ENCODE data around the gene PLEKHA1.

Gene PLEKHA1

DNA sequence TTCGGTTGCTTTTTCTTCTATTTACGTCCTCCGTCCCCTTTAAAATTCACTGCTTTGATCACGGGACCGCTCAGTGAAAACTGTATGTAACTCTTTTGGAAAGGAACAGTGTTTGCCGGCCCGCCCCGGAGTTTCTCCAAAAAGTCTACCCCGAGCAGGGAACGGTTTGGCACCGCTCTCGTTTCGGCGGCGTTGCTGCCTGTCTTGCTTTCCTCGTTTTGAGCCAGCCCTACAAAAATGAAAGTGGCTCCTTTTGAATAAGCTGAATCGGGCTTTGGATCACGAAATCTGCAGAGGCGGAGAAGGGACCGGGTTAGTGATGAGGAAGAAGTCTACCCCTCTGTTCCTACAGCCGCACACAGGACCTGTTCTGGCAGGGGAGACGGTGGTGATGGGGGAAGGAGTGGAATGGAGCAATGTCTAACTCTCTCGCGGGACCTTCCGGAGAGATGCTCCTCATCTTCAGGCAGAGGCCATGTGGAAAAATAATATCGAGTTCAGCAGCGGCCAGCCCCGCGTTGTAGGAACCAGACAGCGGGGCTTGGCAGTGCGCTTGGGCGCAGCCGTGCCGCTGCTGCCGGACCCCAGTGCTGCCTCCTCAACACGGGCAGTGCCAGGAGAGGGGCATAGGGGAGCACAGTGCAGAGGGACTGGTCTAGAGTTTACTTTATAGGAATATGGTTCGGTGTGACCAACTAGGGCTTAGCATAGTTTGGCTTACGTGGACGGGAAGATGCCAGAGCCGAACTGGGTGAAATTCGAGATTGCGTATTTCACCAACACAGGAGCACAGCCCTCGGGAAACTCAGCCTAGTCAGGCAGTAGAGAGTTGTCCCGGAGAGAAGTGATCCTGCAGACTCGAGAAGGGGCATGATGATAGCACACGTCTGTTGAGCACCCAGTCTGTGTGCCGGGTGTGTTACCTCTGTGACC is 88.3 kb downstream of the PLEKHA1 start:
- DNase-seq = no peak

DNA sequence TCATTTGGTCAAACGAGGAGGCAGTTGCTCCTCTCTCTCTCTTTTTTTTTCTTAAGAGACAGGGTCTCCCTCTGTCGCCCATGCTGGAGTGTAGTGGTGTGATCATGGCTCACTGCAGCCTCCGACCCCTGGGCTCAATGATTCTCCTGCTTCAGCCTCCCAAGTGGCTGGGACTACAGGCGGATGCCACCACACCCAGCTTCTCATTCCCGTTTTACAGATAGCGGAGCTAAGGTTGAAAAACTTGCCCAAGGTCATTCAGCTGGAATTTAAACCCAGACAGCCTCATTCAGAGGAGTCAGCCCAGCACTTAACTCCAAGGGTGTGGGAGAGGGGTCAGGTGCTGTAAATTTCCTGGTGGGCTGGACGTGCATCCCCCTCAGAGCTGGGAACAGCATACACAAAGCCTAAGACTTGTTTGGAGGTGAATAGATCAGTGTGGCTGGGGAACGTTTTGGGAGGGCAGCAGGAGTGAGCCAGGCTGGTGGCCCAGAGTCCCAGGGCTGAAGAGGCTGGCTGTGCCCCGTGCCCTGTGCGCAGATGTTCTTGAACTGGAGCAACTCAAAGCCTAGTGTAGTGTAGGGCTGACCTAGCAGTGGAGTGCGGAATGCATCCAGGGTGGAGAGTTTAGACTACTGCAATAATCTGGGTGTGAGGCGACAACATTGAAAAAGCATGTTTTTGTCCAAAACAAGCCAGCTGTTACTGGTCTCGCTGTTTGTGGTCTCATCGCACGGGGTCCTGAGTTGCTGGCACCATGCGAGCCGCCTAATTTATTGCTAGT is 89.2 kb downstream of the PLEKHA1 start:
- no peak for DNase-seq

DNA sequence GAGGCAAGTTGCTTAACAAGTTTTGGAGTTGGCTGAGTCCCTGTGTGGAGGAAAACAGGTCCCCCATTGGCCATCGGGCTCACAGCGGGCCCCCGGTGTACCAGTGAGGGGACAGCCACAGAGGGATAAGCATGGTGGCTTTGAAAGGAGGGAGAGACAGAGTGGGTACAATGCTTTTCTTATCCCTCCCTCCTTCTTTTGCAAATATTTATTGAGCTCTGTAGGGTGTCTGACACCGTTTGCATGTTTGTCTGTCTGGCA is 89.7 kb downstream of the PLEKHA1 start:
- DNase-seq = no peak

DNA sequence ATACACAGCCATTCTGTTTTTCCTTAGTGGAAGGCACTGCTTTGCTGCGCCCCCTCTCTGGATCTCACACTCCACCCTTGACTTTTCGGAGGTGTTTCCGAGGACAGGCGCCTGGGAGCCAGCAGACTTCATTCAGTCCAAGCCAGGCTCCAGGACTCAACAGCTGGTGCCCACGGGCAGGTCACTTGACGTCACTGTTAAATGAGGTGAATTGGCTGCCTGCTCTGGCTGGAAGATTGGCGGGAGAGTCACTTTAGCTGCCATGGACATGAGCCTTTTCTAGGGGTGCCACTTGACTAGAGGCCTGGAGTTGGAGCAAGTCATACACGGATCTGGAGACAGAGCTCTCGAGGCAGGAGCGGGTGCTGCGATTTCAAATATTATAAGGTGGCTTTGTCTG is 90.1 kb downstream of the PLEKHA1 start:
- DNase-seq = no peak

DNA sequence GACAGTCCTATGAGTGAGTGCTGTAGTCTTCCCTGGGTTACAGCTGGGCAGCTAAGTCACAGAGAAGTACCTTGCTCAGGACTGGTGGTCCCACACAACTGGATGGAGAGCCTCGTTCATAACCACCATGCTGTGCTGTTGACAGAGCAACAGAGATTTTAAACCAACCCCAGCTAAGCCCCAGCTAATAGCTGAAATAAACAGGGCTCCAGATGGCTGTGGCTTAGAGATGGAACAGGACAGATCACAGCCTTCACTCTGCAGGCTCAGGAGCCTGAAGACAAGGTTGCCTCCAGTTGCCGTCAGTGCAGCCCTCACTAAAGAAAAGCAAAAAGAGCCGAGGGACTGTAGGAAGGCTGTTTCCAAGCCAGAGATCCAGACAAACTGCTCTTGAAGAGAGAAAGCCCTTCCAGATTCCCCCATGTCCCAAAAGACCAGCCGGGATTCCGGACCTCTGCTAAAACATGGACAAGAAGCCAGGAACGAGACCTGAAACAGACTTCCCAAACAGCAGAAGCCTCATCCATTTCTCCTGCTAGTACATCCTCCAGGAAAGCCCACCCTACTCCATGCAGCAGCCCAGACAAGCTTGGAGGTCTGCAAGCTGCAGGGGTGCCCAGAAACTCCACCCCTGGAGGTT is 91.0 kb downstream of the PLEKHA1 start:
- no peak for DNase-seq

DNA sequence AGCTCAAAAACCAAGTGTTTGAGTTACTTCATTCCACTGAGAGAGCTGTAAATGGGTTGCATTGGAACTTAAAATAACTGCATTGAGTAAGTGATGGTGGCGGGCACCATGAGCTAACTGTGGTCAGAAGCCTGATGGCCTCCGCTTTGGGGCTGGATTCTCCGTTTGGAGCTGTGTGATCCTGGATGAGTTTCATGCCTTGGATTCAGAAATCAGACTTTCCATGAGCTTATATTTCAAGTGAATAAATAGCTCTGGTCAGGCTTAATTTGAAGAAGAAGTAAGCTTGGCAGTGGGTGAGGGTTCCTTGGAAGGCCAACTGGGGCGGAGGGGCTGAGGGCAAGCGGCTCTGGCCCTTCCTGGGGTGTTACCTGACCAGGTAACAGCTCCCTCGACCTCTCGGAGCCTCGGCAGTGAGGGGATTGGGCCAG is 92.5 kb downstream of the PLEKHA1 start:
- no peak for DNase-seq

DNA sequence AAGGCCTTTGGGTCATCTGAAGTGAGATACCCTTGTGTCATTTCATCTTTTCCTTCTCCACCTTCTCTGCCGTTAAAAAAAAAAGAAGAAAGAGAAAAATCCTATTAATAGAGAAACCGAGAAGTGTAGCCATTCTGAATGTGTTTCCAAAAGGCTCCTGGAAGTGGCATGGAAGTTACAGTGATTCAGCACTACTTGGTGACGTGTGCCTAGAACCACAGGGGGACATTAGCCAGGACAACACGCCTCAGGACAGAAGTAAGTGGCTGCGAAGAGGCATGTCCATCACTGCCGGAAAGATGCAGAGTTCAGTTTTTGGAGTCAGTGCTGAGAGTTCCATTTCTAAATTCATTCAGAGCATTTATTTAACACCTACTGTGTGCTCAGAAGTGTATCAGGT is 93.2 kb downstream of the PLEKHA1 start:
- DNase-seq = no peak

DNA sequence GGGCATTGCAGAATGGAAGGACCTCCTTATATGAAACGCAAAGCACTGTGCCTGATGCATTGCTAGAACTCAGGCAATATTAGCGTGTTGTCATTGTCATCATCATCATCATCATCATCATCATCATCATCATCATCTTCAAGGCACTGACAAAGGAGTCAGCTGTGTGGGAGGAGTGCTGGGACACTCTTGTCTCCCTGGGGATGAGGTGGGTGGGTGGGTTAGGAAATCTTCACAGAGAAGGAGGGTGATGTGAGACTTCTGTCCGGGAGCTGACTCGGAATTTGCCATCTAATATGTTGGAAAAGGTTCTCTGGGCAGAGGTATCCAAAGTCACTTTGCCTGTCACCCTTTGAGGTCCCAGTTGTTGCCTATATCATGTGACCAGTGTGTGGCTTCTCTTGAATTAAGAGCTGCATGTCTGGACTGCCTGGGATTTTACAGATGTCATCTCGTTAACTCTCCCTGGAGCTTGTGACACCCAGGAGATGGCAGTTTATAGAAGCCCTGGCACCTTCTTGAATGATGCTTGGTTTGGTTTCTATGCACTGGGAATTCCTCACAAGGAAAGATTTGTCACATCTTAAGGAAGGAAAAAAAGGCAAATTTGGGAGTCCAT is 93.9 kb downstream of the PLEKHA1 start:
- no peak for DNase-seq

DNA sequence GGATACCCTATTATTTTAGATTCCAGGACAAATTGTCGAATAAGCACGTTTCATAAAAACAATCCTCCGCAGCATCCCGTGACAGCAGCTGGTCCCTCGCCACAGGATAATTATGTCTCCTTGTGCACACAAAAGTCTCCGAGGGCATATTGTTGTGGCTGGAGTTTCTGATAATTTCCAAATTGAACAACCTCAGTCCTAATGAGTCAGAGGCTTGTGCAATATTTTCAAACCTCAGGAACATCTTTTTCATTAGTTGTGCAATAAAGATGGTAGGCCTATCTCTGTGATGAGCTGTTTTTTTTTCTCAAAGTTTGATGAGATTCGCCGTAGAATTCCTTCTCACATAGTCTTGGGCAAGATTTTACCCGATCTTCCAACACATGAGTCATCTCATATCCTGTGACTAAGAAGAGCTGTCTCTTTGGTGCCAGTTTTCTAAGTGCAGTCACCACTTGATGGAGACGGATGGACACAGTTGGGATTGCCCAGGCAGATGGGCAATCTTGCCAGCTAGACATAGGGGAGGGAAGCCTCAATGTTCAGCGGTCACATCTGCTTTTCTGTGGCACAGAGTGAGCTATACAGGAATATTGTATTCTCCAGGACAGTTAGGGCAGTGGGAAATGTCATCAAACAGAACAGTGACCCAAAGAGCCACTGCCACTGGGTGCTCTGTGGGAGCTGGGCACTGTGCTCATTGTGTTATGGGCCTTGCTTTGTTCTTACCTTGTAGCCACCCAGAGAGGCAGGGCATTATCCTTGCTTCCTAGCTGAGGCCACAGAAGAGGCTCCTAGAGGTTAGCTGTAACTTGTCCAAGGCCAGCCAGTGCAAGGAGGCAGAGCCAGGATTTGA is 94.6 kb downstream of the PLEKHA1 start:
- DNase-seq = no peak

DNA sequence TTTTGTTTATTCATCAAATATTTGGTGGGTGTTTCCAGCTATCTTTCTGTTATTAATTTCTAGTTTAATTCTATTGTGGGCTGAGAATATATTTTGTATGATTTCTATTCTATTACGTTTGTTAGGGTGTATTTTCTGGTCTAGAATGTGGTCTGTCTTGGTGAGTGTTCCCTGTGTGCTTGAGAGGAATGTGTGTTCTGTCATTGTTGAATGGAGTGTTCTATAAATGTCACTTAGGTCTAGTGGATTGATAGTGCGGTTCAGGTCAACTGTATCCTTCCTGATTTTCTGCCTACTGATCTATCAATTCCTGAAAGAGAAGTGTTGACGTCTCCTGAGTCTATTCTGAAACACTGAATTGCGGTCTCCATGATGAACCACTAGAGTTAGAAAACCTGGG is 95.3 kb downstream of the PLEKHA1 start:
- DNase-seq = no peak

DNA sequence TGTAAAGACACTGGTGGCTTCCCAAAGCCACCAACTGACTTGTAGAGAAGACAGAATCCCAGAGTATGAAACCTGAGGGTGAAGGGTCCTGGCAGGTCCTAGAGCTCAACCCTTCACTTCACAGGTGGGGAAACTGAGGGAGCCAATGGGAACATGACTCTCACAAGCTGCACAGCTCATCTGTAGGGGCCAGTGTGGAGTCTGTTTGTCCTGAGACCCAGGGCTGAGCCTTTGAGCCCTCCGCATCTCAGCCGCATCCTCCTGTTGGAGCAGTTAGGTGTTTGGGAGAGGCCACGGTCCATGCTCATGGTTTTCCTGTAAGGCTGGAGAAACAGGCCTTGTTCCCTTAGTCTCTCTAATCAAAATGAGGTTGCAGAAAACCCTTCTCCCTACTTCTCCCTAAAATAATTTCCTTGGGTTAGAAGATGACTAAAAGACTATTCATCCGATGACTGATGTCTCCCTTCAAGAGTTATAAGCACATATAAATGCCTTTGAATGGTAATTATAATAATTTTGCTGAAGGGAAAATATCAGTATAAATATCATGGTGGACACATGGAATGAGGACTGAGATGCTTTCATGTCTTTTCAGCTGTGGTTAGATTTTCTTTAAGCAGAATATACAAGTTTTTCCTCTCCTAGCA is 97.1 kb downstream of the PLEKHA1 start:
- no peak for DNase-seq

DNA sequence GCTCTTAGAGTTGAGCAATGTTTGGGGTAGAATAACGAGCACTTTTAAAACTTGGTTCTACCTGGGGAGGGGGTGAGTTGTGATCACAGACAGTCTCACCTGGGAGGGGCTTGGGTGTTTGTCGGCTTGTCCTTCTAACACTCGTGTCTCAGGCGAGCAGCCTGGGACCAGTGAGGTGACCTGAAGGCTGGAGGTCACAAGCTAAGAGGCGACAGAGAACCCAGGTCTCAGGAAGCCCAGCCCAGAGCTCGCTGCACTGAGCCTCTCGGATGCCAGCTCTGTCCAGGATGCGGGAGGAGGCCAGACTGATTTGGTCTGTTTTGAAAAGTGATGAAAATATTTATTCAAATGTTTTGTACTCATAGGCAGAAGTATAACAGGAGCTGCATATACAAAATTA is 98.6 kb downstream of the PLEKHA1 start:
- DNase-seq = no peak

DNA sequence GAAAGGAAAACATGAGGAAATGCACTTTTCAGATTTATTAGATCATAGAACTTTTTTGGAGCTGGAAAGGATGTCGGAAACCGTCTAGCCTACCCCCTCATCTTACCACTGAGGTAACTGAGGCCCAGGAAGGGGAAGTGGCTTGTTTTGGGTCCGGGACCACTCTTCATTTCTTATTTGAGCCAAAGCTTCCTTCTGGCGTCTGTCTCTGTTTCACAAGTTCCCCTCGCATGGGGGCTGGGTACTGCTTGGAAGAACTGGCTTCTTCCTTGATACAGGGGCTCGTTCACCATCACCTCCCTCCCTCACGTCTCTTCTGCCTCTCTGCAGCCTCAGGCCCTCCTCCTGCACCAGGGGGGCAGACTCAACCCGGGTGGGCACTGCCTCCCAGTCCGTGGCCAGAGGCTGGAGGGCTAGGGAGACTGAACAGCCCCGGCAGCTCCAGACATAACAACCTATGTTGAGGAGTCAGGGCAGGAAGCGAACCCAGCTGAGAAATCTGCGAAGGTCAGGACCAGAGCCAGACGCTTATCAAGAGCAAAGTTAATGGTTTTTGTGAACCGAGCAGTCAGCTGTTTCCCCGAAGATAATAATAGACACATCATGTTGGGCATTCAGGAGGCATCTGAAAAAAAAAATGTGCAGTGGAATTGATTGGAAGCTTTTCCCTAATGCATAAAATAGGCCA is 99.8 kb downstream of the PLEKHA1 start:
- no peak for DNase-seq

DNA sequence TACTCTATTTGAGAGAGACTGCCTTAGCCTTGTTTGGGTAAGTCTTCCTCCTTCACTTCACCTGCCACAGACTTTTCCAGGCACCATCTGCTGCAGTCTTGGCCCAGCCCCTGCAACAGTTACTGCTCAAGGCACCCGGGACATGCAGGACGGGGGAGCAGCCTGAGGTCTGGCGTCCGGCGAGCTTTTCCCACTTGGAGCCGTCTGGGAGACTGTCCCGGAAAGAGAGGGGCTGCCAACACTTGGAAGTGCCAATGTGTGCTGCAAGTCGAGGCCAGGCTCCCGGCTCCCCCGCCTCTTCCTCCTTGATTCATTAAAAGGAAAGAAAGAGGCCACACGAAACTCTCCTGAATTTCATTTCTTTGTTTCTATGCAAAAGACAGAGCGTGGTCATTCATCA is 100.6 kb downstream of the PLEKHA1 start:
- DNase-seq = no peak

DNA sequence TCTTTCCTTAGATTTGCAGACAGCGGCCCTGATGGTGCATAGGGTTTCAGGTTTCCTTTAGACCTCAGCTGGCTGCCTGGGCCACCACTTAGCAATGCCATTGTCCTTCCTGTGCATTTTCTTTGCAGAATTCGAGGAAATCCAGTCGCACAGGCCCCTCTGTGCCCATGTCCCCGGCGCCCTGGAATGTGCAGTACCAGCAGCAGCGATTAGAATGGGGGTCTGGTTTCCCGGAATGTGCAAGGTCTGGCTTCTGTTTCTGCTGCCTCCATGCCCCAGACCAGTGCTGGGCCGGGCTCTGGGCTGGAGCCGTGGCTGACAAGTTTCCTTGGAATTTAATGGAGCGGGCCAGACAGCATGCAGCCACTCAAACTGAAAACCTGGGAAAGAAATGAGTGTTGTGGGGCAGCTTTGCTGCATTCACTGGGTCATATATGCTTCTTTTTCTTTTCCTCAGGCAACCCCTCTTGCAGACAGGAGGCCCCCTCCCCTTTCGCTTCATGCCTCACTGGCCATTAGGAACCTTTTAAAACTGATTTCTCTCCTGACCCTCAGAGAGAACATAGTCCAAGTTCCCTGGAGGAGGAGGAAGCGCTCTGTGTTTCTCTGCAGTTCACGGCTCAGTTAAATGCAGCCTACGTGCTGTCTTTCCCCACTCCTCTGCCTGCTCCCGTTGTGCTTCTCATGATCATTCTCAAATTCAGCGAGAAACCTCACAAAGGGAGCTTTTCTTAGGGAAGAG is 101.3 kb downstream of the PLEKHA1 start:
- DNase-seq = no peak

DNA sequence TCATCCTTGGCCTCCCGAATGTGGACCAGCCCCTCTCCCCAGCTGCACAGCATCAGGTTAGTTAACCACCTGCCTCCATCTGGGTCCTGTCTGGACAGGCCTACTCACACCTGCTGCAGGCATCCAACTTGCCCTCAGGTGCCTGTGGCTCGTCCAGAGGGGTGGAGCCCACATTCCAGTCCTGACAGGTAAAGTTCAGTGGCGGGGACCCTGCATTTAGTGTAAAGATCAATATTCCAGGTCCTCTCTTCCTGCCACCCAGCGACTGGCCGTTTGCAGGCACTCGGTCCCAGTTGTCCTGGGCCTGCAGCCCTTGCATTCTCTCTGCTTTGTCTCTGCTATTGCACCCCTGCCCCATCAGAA is 101.8 kb downstream of the PLEKHA1 start:
- DNase-seq = no peak

DNA sequence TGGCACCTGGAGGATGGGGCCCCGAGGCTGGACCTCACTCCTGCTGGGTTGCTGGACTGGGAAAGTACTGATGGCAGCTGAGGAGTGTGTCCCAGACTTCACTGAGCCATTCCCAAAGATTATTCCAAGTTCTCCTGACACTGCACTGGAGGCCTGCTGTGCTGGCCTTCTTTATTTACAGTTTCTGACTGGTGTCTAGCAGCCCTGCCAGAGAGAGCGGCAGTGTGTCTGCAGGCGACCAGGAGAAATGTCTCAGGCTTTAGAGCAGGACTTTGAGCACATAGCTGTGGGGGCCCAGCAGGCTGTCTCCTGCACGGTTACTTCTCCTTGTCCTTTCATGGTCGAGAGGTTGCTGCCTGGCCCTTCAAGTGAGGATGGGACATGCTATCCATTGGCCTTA is 102.9 kb downstream of the PLEKHA1 start:
- DNase-seq = no peak

DNA sequence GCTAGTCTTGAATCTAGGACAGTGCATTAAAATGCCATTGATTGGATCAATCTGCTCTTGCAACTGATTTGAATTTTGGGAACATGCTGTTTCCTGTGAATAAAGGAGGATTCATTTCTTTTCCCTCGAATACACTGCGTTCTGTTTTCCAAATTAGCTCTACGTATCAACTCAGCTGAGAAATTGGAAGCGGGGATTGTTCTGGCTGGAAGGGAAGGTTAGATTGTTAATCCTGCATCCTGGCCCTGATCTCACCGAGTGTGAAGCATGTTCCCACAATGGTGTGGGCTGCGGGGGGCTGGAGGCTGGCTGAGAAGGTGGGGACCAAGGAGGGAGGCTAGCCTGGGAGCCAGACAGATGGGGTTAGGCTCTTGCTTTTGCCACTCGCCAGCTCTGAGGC is 104.5 kb downstream of the PLEKHA1 start:
- no peak for DNase-seq

DNA sequence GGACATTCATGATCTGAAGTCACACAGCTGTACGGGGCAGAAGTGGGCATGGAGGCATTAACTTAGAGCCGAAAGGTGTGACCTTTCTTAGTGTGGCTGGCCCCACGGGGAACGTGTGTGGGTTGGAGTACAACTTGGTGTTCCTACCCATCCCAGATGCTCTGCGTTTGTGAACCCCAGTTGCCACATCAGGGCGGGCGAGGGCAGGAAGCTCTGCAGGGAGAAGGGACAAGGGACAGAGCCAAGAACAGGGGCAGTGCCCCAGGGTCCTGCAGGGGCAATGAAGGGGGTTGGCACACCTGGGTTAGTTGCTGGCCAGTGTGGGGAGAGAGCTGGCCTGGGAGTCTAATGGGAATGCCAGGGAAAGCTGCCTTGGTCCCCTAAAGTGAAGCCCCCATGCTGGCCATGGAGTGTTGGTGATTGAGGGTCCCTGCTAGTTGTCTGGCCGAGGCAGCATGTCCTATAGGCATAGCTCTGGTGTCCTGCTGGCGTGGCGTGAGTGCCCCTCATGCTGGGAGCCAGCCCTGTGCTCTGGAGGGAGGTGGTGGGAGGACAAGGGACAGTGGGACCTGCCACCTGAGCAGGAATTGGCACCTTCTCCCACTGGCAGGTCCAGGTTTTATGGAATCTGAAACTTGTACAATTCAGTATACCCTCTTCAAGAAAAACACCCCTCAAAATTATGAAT is 105.8 kb downstream of the PLEKHA1 start:
- no peak for DNase-seq
